Smooth muscle cell (in vitro differentiated cells): ENCODE measurements around the gene CLCF1. TPM values are rescaled to one million over a fixed set of nuclear protein-coding genes. Genes with fewer than 3 reads are reported as not detected.

Experiments used
- DNase-seq: peaks from one replicate; lab custom pipeline; 2025; ENCODE audit not compliant: unreplicated experiment; lab: John Stamatoyannopoulos, UW
- H2AFZ ChIP-seq: fragments of 200-600 bp; sonication (generic); 2 replicates; pipeline ENCODE4 v1.6.0; 2016; ENCODE audit warnings: antibody characterized with exemption, low read depth, mild to moderate bottlenecking
- H3F3A ChIP-seq: fragments of 200-600 bp; sonication (generic); 2 replicates; pipeline ENCODE4 v1.6.0; 2017; ENCODE audit warnings: antibody characterized with exemption, low read depth
- H3K27ac ChIP-seq: fragments of 200-600 bp; sonication (generic); 2 replicates; pipeline ENCODE4 v1.5.1; 2016; ENCODE audit warnings: low read depth, mild to moderate bottlenecking
- H3K27me3 ChIP-seq: fragments of 200-600 bp; sonication (generic); 2 replicates; pipeline ENCODE4 v1.6.1; 2016; ENCODE audit warnings: low read depth, mild to moderate bottlenecking
- H3K36me3 ChIP-seq: fragments of 200-600 bp; sonication (generic); 2 replicates; pipeline ENCODE4 v1.5.1; 2016; ENCODE audit warnings: low read depth
- H3K4me1 ChIP-seq: fragments of 200-600 bp; sonication (generic); 2 replicates; pipeline ENCODE4 v1.5.1; 2016; ENCODE audit warnings: low read depth
- H3K4me2 ChIP-seq: fragments of 200-600 bp; sonication (generic); 2 replicates; pipeline ENCODE4 v1.6.0; 2016; ENCODE audit warnings: mild to moderate bottlenecking
- H3K4me3 ChIP-seq: fragments of 200-600 bp; sonication (generic); 2 replicates; pipeline ENCODE4 v1.5.1; 2016; ENCODE audit warnings: mild to moderate bottlenecking
- H3K79me2 ChIP-seq: fragments of 200-600 bp; sonication (generic); 2 replicates; pipeline ENCODE4 v1.6.0; 2016; ENCODE audit warnings: low read depth, mild to moderate bottlenecking
- H3K9ac ChIP-seq: fragments of 200-600 bp; sonication (generic); 2 replicates; pipeline ENCODE4 v1.6.0; 2016; ENCODE audit warnings: low read depth
- H3K9me3 ChIP-seq: fragments of 200-600 bp; sonication (generic); replicated peaks from 2 replicates; pipeline ENCODE4 v1.5.1; 2016; ENCODE audit warnings: low read depth
- H4K20me1 ChIP-seq: fragments of 200-600 bp; sonication (generic); 2 replicates; pipeline ENCODE4 v1.6.0; 2016; ENCODE audit warnings: low read depth
- CTCF ChIP-seq: fragments of 200-600 bp; sonication (generic); IDR thresholded peaks from 2 replicates; pipeline ENCODE4 v1.5.1; 2017; ENCODE audit warnings: borderline replicate concordance, mild to moderate bottlenecking, antibody characterized with exemption; ENCODE audit not compliant: insufficient read depth, poor library complexity, severe bottlenecking
- WGBS: methylation state at CpG from one replicate; pipeline ENCODE4 v1.1.7; 2016; ENCODE audit warnings: low lambda C conversion rate; 5-methylcytosine and 5-hydroxymethylcytosine counted together
- polyA plus RNA-seq: library from polyadenylated mRNA; unstranded; fragments of >200 nt; fragmentation: Nextera tagmentation; extraction: Ambion mirVana; gene quantifications from 2 replicates; pipeline ENCODE4 v1.2.1, GENCODE V29; 2016
- total RNA-seq: library from RNA; depleted of rRNA; stranded (reverse); fragments of >200 nt; gene quantifications from 2 replicates; pipeline ENCODE4 v1.2.3, GENCODE V29; 2014

Gene CLCF1
- total and polyA plus RNA-seq, 2 experiments from 2014 or later, result 6.2 to 12.2 TPM

GRCh38 chr11:67365736-67366444 is 7.5 kb downstream of the CLCF1 start:
- Histone ChIP-seq H3K27me3 (no peaks in the 10 kb centered on the region), H2AFZ (no peak overlapping the region), H3K4me1 (peaks cover 5% of the 10 kb centered on the region), H3K79me2 (no peaks in the 10 kb centered on the region), H4K20me1 (peaks cover 62% of the 10 kb centered on the region), H3K4me2 (no peak overlapping the region), H3K36me3 (no peaks in the 10 kb centered on the region), H3K9ac (no peak overlapping the region), H3K27ac (no peak overlapping the region), H3K9me3 (no peaks in the 10 kb centered on the region), H3F3A (no peaks in the 10 kb centered on the region), H3K4me3 (no peak overlapping the region)
- no peak for DNase-seq
- WGBS, result 72% methylated on average over 14 of the region's 14 CpGs
- TF ChIP-seq CTCF, result no peak

- H3K27me3 ChIP-seq, result no peaks in the 10 kb centered on the region
These were observed 8.3 kb downstream of the CLCF1 start for GRCh38 chr11:67364783-67365722.

GRCh38 chr11:67364169-67364568 is 9.2 kb downstream of the CLCF1 start:
- 98% methylated on average over 3 of the region's 3 CpGs for WGBS
- Histone ChIP-seq H2AFZ (no peak overlapping the region), H3F3A (no peaks in the 10 kb centered on the region), H3K9ac (no peak overlapping the region), H3K27me3 (no peaks in the 10 kb centered on the region), H3K27ac (no peak overlapping the region), H3K4me1 (no peaks in the 10 kb centered on the region), H3K9me3 (no peaks in the 10 kb centered on the region), H3K79me2 (no peaks in the 10 kb centered on the region), H3K36me3 (no peaks in the 10 kb centered on the region), H3K4me3 (no peak overlapping the region), H4K20me1 (peaks cover 45% of the 10 kb centered on the region), H3K4me2 (no peak overlapping the region)
- DNase-seq, result no peak
- TF ChIP-seq CTCF, result no peak

More at GRCh38 chr11:67364783-67365722, 8.3 kb downstream of the CLCF1 start:
- no peak overlapping the region for H3K27ac ChIP-seq
- peaks cover 54% of the 10 kb centered on the region for H4K20me1 ChIP-seq
- H3K4me3 ChIP-seq, result no peak overlapping the region
- no peaks in the 10 kb centered on the region for H3K36me3 ChIP-seq
- H3K9ac ChIP-seq, result no peak overlapping the region
- no peak for DNase-seq
- no peaks in the 10 kb centered on the region for H3K9me3 ChIP-seq
- no peak for TF ChIP-seq CTCF
- H3K4me1 ChIP-seq, result no peaks in the 10 kb centered on the region
- H2AFZ ChIP-seq, result no peak overlapping the region
- H3K79me2 ChIP-seq, result no peaks in the 10 kb centered on the region
- 93% methylated on average over 24 of the region's 24 CpGs for WGBS
- no peaks in the 10 kb centered on the region for H3F3A ChIP-seq
- H3K4me2 ChIP-seq, result no peak overlapping the region
